Umbilical cord (tissue), 2 donors: ENCODE results near the gene GSX1. TPM values are rescaled to one million over a fixed set of nuclear protein-coding genes. Genes with fewer than 3 reads are reported as not detected.
"Not testable (repeated sequence)": the region's sequence is repeated elsewhere in the genome, so short reads cannot be mapped to it uniquely, and the experiment has no call there.

Experiments used
- DNase-seq: peaks from one replicate; pipeline ENCODE4 v3.0.0-alpha.2; 2015; ENCODE audit warnings: low spot score
- total RNA-seq: library from RNA; depleted of rRNA; stranded (reverse); fragments of >200 nt; gene quantifications from one replicate; pipeline ENCODE4 v1.2.3, GENCODE V29; 2014; ENCODE audit warnings: low replicate concordance; ENCODE audit not compliant: insufficient read depth

GSX1 gene
- total RNA-seq, 1 donor from 2014 or later: not detected

DNA sequence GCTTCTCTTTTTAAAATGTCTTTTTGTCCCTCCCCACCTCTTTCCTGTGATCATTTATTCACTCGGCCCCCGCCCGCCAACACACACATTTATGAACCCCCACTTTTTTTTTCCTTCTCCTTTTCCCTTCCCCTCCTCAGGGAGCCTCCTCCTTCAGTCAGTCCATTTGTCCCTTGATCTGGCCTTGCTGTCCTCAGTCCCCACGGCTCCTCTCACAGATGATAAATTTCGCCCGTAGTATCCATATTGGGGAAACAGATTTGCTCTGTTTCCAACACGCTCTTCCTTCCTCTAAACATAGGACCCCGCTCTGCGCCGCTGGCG, 2.0 kb downstream of the GSX1 start:
- DNase-seq: no peak

DNA sequence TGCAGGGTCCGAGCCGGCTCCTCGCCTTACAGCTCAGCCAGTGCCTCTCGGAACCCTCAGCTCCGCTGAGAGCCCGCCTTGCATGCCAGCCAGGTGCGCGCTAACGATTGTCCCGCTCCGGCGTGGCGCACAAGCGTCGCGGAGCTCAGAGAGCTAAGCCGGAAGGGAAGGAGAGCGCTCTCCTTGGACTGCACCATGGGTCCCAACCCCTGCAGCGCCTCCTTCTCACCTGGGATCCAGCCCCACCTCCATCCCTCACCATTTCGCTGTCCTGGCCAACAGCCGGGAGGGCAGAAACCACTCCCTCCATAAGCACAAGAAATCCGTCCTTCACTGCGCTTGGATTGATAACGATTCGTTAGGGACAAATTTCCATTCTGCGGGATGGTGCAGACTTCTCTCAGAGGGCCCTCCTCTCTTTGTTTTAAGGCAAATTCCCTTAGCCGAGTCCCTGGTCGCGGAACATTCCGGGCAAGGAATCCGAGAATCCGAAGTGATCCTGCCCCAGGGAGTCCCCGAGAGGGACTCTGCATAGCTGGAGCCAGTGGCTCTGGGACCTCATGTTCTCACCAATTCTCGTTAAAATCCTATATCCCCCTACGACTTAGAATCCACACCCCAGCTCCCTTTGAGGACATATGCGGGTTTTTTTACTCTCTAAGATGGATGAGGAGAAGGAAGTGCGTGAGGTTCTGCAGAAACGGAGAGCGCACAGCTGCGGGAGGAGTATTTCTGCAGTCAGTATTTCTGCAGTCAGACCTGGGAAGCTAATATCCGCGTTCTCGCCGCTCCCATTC, 2.8 kb downstream of the GSX1 start:
- no peak for DNase-seq

DNA sequence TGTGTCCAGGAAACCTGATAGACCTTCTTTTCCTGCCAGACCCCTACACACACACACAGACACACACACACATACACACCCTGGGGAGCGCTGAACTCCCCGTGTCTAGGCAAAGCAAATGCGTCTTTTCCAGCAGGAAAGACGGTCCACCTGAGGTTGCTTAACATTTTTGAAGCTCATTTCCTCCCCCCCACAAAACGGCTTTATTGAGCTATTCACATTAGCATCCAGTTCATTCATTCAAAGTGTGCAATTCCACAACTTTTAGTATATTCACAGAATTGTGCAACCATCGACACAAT, 3.4 kb downstream of the GSX1 start:
- no peak for DNase-seq

DNA sequence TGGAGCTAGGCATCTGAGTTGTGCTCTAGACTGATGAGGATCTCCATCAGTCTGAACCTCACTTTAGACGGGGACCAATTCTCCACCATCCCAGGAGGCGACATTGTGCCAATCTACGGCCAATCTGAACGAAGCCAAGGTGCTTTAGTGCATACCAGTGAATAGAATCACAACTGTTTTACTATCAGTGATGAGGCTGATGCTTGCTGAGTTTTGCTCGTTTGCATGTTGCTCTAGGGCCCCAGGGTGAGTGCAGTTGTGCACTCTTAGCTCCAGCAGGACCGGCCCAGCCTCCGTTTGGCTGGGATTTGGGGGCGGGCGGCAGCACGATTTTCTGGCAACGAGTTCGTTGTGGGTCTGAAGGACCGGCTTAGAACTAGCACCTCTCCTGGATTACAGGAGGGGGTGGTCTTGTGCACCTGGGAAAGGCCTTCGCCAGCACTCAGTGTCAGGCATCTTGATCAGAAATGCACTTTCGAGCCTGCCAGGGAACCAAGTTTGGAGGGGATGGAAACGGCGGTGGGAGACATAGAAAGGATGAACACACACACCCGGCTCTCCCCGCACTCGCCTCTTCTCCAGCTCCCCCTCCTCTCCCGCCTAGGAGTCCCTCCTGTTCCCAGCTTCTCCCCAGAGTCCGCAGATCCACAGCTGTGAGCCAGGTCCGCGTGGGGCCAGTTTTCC, 4.4 kb downstream of the GSX1 start:
- DNase-seq: no peak

DNA sequence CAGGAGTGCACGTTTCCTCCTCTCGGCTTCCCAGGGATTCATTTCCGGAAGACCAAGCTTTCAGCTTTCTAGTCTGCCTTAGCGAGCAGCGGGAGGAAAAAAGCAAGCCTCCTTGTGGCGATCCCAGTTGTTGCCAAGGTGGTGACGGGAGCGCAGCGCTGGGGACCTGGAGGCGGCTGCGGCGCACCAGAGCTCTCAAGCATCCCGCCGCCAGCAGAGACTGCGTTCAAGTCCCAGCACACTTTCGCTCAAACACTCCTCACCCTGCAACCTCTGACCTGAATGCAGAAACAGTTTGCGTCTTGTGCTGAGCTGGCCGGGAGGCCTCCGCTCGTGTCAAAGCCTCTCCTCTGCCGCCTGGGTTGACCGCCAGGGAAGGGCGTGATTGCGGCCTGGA, 4.9 kb downstream of the GSX1 start:
- no peak for DNase-seq

DNA sequence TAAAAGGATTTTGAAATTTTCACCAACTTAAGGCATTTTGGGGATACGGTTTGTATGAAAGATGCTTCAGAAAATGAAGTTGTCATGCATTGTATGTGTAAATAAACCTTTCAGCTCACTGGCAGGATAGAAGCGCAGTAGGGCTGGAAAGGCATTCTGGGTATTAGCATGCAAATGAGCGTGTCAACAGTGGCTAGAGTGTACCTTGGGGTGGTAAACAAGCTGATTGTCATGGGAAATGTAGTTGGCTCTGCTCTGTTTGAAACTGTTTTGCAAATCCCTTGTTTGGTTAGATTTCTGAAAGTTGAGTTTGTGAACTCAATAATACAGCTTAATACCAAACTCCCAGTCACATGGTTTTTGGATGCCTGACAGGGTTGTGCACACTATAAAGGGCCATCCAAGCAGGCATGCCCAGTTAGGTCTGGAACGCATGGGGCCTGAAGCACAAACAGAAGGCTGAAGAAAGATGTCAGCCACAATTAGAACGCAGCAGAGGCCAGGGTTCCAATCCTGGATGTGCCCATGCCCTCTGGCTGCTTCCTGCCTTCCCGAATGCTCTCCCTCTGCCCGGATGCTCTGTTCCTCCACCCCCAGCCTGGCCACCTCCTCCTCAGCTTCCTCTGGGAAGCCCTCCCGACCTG, 14.6 kb downstream of the GSX1 start:
- no peak for DNase-seq

DNA sequence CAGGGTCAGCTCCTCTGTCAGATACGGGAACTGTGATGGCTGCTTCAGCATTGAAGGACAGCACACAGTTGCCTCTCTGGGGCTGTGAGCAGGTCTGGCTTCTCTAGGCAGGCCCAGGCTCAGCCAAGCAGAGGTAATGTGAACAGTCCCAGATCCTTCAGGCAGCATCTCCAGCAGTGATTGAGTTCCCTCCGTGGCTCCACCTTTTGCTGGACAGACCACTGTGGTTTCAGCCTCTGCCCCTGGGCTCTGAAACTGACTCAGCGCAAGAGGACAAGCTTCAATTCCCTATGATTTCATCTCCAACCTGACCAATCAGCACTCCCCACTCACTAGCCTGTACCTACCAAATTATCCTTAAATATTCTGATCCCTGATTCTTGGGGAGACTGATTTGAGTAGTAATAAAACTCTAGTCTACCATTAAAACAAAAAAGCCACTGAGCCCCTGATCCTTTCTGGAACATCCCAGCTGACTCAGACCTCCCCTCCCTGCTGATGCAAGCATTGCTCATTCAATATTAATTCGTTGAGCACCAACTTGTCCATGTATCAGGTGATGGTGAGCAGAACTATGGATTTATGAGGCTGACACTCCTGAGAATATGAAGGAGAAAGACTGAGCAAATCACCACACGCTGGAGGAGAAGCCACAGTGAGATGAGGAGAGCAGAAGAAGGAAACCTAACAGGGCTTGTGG, 16.7 kb downstream of the GSX1 start:
- no peak for DNase-seq

DNA sequence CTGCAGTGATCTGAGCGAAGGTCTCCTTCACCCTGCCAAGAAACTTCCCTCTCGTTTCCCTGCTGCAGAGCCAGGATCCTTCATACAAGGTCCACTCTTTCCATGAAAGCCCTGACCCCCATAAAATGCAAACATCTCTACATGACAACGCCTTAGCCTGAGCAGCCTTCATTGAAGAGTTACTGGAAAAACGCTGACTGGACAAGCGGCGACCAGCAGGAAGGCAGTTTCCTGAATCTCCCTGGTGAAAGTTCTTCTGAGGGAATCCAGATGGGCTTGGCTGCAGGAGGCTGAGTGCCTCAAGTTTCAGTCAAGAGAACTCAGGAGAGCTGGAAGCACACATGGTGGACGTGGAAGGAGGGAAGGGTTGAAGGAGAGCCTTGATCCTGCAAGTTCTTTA, 17.7 kb downstream of the GSX1 start:
- no peak for DNase-seq

DNA sequence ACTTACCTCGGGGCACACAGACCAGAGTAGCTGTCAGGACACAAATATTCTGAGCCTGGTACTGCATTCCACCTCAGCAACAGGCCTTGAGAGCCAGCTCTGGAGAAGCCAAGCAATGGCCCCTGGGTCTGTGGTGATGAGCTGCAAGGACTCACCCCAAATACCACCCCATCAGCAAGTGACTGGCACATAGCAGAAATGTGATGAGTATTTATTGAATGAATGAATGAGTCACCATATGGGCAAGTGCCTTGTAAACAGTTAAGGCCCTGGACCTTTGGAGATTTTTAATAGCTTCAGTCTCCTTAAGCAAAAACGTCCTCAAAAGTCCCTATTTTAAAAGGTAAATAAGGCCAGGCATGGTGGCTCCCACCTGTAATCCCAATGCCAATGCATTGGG, 18.2 kb downstream of the GSX1 start:
- no peak for DNase-seq

DNA sequence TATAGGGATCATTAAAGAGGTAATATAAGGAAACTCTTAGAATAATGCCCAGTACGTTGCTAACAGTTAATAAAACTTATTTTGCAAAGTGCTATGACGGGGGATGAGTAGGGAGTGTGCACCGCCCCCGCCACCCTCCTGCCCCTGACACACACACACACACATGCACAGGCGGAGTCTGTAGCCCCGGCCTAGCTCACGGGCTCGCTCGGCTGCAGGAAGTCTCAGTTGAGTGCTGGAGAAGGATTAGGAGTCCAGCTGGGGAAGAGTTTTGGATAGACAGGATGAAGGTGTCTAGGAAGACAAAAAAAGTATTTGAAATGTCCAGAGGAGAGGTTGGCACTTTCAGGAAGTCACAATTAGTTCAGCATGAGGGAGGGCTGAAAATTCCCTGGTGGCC, 21.5 kb downstream of the GSX1 start:
- DNase-seq: no peak

DNA sequence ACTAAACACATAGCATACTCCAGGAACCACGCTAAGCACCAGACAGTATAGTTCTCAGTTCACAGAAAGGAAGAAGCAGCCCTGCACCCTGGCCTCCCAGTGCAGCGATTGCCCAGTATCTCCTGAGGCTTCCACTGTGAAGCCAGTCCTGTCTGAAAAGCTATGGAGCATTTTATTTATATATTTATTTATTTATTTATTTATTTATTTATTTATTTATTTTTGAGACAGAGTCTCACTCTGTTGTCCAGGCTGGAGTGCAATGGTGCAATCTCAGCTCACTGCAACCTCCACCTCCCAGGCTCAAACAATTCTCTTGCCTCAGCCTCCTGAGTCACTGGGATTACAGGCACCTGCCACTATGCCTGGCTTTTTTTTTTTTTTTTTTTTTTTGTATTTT, 25.5 kb downstream of the GSX1 start:
- DNase-seq: not testable (repeated sequence)

DNA sequence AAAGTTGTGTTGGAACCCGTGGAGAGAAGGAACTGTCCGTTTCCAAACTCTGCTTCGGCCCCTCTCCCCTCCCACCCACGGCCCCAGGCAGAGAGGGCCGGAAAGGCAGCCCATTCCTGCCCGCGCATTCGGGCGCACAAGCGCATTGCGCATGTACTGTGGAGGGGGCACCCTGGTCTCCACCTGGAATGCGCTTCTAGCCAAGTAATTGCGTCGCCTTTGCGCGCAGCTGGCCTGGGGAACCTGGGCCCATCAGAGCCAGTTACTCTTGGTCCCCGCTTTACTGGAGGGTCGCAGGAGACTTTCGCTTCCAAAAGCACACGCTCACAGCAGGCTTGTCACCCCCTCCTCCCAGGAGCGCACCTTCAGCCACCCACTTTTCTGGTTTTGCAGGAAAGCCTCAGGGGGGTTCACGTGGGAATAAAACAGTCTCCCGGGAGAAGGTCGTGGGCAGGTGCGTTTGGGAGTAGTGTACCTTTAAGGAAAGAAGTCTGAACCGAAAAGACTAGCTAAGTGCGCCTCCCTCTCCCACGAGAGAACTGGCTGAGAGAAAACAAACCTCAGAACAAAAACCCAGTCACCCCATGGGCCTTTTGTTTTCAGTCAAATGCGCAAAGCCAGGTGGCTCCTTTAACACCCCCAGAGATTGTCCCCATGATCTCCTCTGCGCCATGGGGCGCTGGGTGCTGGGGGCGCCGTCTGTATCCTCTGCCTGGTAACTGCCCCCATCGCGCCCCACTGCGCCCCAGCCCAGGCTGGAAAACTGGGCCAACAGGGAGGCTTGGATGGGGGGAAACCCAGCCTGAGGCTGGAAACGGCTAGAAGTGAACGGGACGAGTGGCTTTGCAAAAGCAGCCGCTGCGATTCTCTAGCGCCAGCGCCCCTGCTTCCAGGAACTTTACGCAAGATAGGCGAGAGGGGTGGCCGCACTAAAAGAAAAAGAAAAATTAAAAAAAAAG, 28.5 kb downstream of the GSX1 start:
- DNase-seq: no peak

DNA sequence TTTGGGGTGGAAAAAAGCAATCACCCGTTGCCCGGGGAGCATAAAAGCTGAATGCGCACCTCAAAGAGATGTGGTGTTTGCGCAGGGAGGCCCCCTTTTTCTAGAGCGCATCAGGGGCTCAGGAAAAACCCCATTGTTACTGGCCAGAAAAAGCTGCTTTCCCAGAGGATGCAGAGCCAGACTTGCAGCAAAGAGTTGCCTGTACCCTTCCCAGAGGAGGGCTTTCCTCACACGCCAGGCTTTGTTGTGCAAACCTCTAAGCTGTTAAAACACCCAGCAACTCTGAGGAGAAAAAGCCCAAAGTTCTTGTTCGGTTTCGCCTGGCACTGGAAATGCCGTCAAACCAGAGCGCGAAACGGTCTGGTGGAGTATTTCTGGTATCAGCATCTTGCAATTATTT, 29.3 kb downstream of the GSX1 start:
- no peak for DNase-seq

DNA sequence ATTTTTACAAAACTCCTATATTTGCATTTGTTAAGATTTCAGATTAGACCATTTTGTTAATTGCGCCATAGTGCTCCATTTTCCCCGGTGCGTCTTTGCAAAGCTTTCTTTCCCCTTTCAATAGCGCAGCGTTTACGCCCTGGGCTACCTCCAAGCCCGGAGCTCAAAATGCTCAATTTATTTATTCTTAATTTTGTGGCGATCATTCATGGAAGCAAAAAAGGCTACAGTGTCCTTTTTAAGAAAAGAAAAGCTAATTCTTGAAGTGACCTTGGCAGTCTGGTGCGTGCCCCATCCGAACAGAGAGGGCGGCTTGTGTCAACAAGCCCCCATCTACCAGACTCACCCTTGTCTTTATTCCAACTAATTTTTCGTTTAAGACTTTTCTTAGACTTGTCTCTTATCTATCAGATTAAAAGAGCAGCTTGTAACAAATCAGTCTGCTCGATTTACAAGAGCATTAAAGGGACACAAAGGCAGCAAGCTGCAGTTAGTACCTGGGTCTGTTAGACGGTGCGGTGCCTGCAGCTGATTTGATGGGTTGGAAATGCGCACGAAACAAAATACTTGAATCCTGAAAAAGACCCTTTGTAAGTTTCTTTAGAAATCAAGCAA, 30.1 kb downstream of the GSX1 start:
- no peak for DNase-seq

DNA sequence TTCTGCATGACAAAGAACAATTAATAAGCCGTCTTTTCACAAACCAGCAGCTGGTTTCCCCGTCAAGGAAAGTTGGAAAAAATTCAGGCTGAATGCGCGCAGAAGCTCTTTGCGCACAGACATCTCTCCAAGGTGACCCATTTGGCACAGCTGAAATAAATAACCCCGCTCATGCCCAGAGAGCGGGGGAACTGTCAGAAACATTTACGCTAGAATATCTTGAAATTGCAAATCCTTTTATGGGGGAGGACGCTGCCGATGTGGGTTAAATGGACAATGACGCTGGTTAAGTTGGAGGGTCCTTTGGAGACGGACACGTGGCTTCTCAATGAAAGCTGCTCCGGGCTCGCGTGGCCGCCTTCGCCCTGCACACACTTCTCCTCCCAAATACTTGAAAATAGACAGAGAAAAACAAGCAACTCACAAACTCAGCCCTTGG, 30.6 kb downstream of the GSX1 start:
- DNase-seq: no peak

DNA sequence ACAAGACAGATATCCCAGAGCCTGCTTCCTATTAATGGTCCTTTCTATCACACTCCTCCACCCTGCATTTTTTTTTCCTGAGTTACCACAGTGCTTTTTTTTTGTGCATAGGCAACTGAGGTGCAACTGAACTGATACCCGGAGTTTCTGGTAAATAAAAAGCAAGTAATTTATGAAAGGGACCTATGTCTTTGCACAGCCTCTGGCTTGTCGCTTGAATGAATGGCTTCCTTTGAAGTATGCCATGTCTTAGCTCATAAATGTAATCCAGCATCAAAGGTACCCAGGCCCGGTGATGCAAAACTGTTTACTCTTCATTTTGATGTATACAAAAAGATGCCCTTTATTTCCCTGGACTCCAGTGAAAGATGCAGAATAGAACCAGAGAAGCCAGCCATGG, 31.8 kb downstream of the GSX1 start:
- no peak for DNase-seq

DNA sequence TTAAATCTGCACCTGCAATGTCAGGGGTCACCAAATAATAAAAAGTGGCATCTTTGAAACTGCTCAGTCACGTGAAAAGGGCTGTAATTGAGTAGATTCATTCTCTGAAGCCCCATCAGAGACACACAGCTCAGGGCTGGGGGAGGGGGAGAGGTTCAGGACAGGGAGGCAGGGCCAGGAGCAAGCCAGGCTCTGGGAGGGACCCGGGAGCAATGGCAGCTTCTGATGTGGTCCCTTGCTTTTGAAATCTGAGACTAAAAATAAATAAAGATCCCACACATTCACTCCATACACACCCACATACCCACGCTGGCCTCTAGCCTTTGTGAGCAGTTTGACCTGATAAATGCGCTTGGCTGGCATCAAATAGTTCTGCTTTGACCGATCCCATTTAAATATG, 32.8 kb downstream of the GSX1 start:
- DNase-seq: no peak

DNA sequence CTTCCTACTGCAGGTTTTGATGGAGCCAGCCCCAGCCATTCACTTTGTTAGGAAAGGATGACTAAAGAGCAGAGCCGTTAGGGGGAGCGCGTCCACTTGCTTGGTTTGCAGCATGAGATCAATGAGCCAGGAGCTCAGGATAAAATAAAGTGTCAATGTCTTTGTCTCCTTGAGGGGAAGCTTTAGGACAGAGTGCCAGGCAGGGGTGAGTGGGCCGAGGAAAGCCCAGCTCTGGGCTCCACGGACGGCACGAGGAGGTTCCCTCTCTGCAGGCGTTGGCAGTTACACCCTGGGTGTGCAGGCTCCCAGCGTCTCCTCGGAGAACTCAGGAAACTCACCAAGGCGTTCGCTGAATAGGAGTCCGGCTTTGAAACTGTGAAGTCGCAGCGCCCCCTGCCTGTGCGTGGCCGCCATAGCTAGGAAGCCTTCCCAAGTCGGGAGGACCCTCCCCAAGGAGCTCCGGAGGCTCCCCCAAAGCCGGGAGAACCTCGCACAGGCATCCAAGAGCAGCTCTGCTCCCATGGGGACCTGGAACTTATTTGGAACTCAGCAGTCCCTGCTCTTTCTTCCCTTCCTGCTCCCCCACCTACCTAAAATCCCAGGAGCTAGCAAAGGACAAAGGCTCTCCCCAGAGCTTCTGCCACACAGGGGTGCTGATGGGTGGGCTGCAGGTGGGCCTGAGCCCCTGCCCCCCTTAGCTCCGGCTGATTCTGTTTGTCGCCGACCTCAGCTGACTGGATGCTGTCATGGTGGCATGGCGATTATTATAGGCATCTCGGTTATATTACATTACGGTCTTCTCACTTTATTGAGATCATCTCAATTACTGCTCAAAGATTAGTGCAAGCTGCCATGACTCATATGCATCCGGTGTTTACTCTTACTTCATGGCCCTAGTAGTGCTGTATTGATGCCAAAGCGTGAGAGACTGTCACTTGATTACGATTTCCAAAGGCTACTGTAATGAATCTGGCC, 34.4 kb downstream of the GSX1 start:
- peak; percentile 87 for DNase-seq

DNA sequence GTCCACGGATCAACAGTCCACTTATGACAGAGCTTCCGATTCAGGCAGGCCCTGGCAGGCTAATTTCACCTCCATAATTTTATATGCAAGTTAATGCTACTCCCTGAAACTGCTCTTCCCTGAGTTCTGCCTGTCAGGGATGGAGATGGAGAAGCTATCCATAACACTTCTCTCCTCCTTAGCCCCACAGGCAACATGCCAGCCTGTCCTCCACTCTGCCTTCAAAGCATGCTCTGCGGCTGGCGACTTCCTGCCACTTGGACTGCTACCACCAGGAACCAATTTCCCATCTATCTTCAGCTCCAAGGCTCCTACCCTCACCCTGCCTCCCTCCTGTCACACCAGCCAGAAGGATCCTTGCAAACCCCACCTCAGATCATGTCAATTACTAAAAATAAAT, 35.4 kb downstream of the GSX1 start:
- no peak for DNase-seq

DNA sequence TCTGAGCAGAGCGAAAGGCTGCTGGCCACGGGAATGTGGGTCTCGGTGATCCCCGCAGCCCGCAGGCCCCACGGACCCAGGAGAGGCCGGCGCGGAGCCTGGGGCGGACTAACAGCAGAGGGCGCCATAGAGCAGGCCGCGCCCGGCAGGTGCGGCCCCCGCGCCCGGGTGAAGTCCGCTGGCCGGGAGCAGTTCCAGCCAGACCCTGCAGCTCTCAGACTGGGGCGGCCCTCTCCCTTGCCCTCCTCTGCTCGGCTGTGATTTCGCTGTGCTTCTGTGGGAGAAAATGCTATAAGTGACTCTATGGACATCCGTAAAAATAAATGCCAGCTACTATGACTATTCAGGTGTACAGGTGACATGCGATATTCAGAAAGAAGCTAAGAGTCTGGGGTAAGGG, 37.7 kb downstream of the GSX1 start:
- no peak for DNase-seq
